ENCODE results near the gene CNTD1. TPM values are rescaled to one million over a fixed set of nuclear protein-coding genes. Genes with fewer than 3 reads are reported as not detected.

CNTD1 gene
- polyA plus RNA-seq, 4 donors: 1.4 to 3.6 (median 2.3) TPM

Other genes starting within 250 kb of the CNTD1 start
- gene HSD17B1, start 245.9 kb upstream of the CNTD1 start, polyA plus RNA-seq (ENCODE audit: insufficient read length in 4 of 4): 1 to 10 TPM; 2.2 to 5.8 (median 3.5) TPM
- gene COASY, start 236.7 kb upstream of the CNTD1 start, polyA plus RNA-seq (ENCODE audit: insufficient read length in 4 of 4): 10 to 100 TPM; 31.8 to 67.0 (median 48.0) TPM
- gene MLX, start 231.8 kb upstream of the CNTD1 start, polyA plus RNA-seq (ENCODE audit: insufficient read length in 4 of 4): 10 to 100 TPM; 33.5 to 41.3 (median 36.0) TPM
- 10 to 100 TPM; 14.3 to 21.8 (median 18.6) TPM for gene PSMC3IP, start 221.1 kb upstream of the CNTD1 start, polyA plus RNA-seq (ENCODE audit: insufficient read length in 4 of 4)
- gene RETREG3, start 189.5 kb upstream of the CNTD1 start, polyA plus RNA-seq (ENCODE audit: insufficient read length in 4 of 4): 10 to 100 TPM; 38.0 to 58.7 (median 46.7) TPM
- 10 to 100 TPM; 32.6 to 57.1 (median 52.7) TPM for gene TUBG1, start 189.2 kb upstream of the CNTD1 start, polyA plus RNA-seq (ENCODE audit: insufficient read length in 4 of 4)
- 10 to 100 TPM; 18.7 to 35.6 (median 28.6) TPM for gene TUBG2, start 139.6 kb upstream of the CNTD1 start, polyA plus RNA-seq (ENCODE audit: insufficient read length in 4 of 4)
- gene PLEKHH3, start 121.9 kb upstream of the CNTD1 start, polyA plus RNA-seq (ENCODE audit: insufficient read length in 4 of 4): 10 to 100 TPM; 12.1 to 22.9 (median 17.7) TPM
- 1 to 10 TPM in 3 of 4 donors, under 1 TPM in 1; 0.74 to 2.4 (median 1.6) TPM for gene CCR10, start 117.0 kb upstream of the CNTD1 start, polyA plus RNA-seq (ENCODE audit: insufficient read length in 4 of 4)
- gene CNTNAP1, start 116.3 kb upstream of the CNTD1 start, polyA plus RNA-seq (ENCODE audit: insufficient read length in 4 of 4): 10 to 100 TPM in 2 of 4 donors, 1 to 10 TPM in 2; 8.1 to 27.7 (median 9.5) TPM
- gene EZH1, start 53.8 kb upstream of the CNTD1 start, polyA plus RNA-seq (ENCODE audit: insufficient read length in 4 of 4): 10 to 100 TPM; 30.8 to 64.0 (median 45.3) TPM
- 100 to 1,000 TPM in 2 of 4 donors, 10 to 100 TPM in 2; 92.1 to 140 (median 100) TPM for gene RAMP2, start 37.6 kb upstream of the CNTD1 start, polyA plus RNA-seq (ENCODE audit: insufficient read length in 4 of 4)
- gene VPS25, start 25.4 kb upstream of the CNTD1 start, polyA plus RNA-seq (ENCODE audit: insufficient read length in 4 of 4): 10 to 100 TPM; 56.7 to 93.6 (median 83.4) TPM
- 10 to 100 TPM in 3 of 4 donors, 1 to 10 TPM in 1; 3.5 to 14.8 (median 12.5) TPM for gene WNK4, start 18.3 kb upstream of the CNTD1 start, polyA plus RNA-seq (ENCODE audit: insufficient read length in 4 of 4)
- gene COA3, start 157 bp upstream of the CNTD1 start, polyA plus RNA-seq (ENCODE audit: insufficient read length in 4 of 4): 100 to 1,000 TPM in 3 of 4 donors, 10 to 100 TPM in 1; 59.1 to 167 (median 159) TPM
- gene BECN1, start 25.4 kb downstream of the CNTD1 start, polyA plus RNA-seq (ENCODE audit: insufficient read length in 4 of 4): 10 to 100 TPM; 51.1 to 84.0 (median 68.3) TPM
- gene PSME3, start 34.5 kb downstream of the CNTD1 start, polyA plus RNA-seq (ENCODE audit: insufficient read length in 4 of 4): 100 to 1,000 TPM in 2 of 4 donors, 10 to 100 TPM in 2; 72.1 to 114 (median 103) TPM
- 1 to 10 TPM in 3 of 4 donors, under 1 TPM in 1; 0.79 to 1.9 (median 1.5) TPM for gene AOC2, start 45.7 kb downstream of the CNTD1 start, polyA plus RNA-seq (ENCODE audit: insufficient read length in 4 of 4)
- gene AOC3, start 52.3 kb downstream of the CNTD1 start, polyA plus RNA-seq (ENCODE audit: insufficient read length in 4 of 4): 10 to 100 TPM in 1 of 4 donors, 1 to 10 TPM in 3; 4.4 to 13.8 (median 6.6) TPM
- gene G6PC1, start 101.9 kb downstream of the CNTD1 start, polyA plus RNA-seq (ENCODE audit: insufficient read length in 4 of 4): 1 to 10 TPM in 3 of 4 donors, under 1 TPM in 1; 0.52 to 6.1 (median 4.0) TPM
- 10 to 100 TPM; 47.7 to 85.9 (median 54.9) TPM for gene AARSD1, start 165.6 kb downstream of the CNTD1 start, polyA plus RNA-seq (ENCODE audit: insufficient read length in 4 of 4)
- 1 to 10 TPM in 3 of 4 donors, under 1 TPM in 1; 1.00 to 3.0 (median 1.9) TPM for gene PTGES3L, start 181.2 kb downstream of the CNTD1 start, polyA plus RNA-seq (ENCODE audit: insufficient read length in 4 of 4)
- 10 to 100 TPM in 3 of 4 donors, 1 to 10 TPM in 1; 8.3 to 17.6 (median 15.9) TPM for gene RUNDC1, start 181.7 kb downstream of the CNTD1 start, polyA plus RNA-seq (ENCODE audit: insufficient read length in 4 of 4)
- gene RPL27, start 199.6 kb downstream of the CNTD1 start, polyA plus RNA-seq (ENCODE audit: insufficient read length in 4 of 4): 1,000 to 10,000 TPM; 1,424 to 1,561 (median 1,476) TPM
- 10 to 100 TPM in 3 of 4 donors, 1 to 10 TPM in 1; 9.1 to 12.9 (median 11.1) TPM for gene IFI35, start 207.9 kb downstream of the CNTD1 start, polyA plus RNA-seq (ENCODE audit: insufficient read length in 4 of 4)
- 100 to 1,000 TPM; 107 to 136 (median 121) TPM for gene VAT1, start 223.5 kb downstream of the CNTD1 start, polyA plus RNA-seq (ENCODE audit: insufficient read length in 4 of 4)
- 1 to 10 TPM; 2.2 to 3.7 (median 3.2) TPM for gene RND2, start 226.4 kb downstream of the CNTD1 start, polyA plus RNA-seq (ENCODE audit: insufficient read length in 4 of 4)

Data from left renal pelvis (tissue), 4 donors.